ENCODE results near the gene PLEKHN1.

Gene PLEKHN1

GRCh38 chr1:958823-959730 is 7.2 kb upstream of the PLEKHN1 start, which contains the start of gene NOC2L:
Gene NOC2L, minus strand, starts transcription at chr1:959256. Its CDS starts 16 bp downstream, at chr1:959240.
- H3K4me3 ChIP-seq (ENCODE audit: low read depth, low read length): peak within 1 kb of the TSS; percentile 89
- POLR2A ChIA-PET: interaction anchor here (0.7 to 1.4 kb wide), 4 partner anchors 8 to 41 kb away, joined by 3 to 6 read pairs (median 4); no protein-coding TSS in a partner anchor
- no peaks in the 10 kb centered on the region for H3K4me1 ChIP-seq (ENCODE audit: control insufficient read depth, insufficient read depth, low read length)
- CTCF ChIA-PET: interaction anchor here (0.6 to 1.1 kb wide), 3 partner anchors 16 to 181 kb away, joined by 3 to 6 read pairs (median 3); no protein-coding TSS in a partner anchor
- peak within 1 kb of the TSS; percentile 75; the same call in 1 of the 2 replicates for H3K27ac ChIP-seq (ENCODE audit: extremely low read depth, low read depth, low read length)
- no peaks in the 10 kb centered on the region for H3K9me3 ChIP-seq (ENCODE audit: control insufficient read depth, insufficient read depth, low read depth, low read length)
- peaks cover 9 to 64% of the 10 kb centered on the region in 2 experiments; a peak in 2 of 3 replicates for H3K36me3 ChIP-seq (ENCODE audit: control insufficient read depth in 2 of 2, insufficient read depth in 1 of 2, low read length in 2 of 2)
- TF ChIP-seq GLIS2 (tag by site-specific recombination; IDR thresholded peaks at IDR 0.05) (peak; percentile 27; the same call in 1 of the 2 replicates), ZNF501 (tag by site-specific recombination; IDR thresholded peaks at IDR 0.05) (peak; percentile 66; the same call in 1 of the 2 replicates), SP7 (tag by site-specific recombination; IDR thresholded peaks at IDR 0.05) (peak; percentile 65; the same call in 1 of the 2 replicates), ZXDB (tag by site-specific recombination; IDR thresholded peaks at IDR 0.05) (0 out of 2 replicates have a peak, but pooled peaks have one; percentile 62), KLF16 (tag by site-specific recombination; IDR thresholded peaks at IDR 0.05) (peak; percentile 75), ZBTB10 (tag by site-specific recombination; IDR thresholded peaks at IDR 0.05) (peak; percentile 70), SALL2 (tag by site-specific recombination; IDR thresholded peaks at IDR 0.05; ENCODE audit: borderline replicate concordance) (no peak), WT1 (tag by site-specific recombination; IDR thresholded peaks at IDR 0.05) (0 out of 2 replicates have a peak, but pooled peaks have one; percentile 15), KLF8 (tag by site-specific recombination; IDR thresholded peaks at IDR 0.05) (peak; percentile 93), KLF9 (tag by site-specific recombination; IDR thresholded peaks at IDR 0.05; ENCODE audit: low read depth) (peak; percentile 85), ZNF513 (tag by site-specific recombination; IDR thresholded peaks at IDR 0.05) (no peak), ZFP69B (tag by site-specific recombination; IDR thresholded peaks at IDR 0.05) (peak; percentile 83), ZNF580 (tag by site-specific recombination; IDR thresholded peaks at IDR 0.05) (peak; percentile 76; the same call in 1 of the 2 replicates), ZNF24 (tag by site-specific recombination; IDR thresholded peaks at IDR 0.05) (no peak), ZNF707 (tag by site-specific recombination; IDR thresholded peaks at IDR 0.05) (0 out of 2 replicates have a peak, but pooled peaks have one; percentile 42), BCL11B (tag by site-specific recombination; IDR thresholded peaks at IDR 0.05; ENCODE audit: low read depth) (peak; percentile 91), ZNF341 (tag by site-specific recombination; IDR thresholded peaks at IDR 0.05; ENCODE audit: low read depth) (no peak), ZNF155 (tag by site-specific recombination; IDR thresholded peaks at IDR 0.05) (no peak), GLI4 (tag by site-specific recombination; IDR thresholded peaks at IDR 0.05) (no peak)
- TF ChIP-seq, protein P1, sequence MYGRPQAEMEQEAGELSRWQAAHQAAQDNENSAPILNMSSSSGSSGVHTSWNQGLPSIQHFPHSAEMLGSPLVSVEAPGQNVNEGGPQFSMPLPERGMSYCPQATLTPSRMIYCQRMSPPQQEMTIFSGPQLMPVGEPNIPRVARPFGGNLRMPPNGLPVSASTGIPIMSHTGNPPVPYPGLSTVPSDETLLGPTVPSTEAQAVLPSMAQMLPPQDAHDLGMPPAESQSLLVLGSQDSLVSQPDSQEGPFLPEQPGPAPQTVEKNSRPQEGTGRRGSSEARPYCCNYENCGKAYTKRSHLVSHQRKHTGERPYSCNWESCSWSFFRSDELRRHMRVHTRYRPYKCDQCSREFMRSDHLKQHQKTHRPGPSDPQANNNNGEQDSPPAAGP (tag by site-specific recombination; IDR thresholded peaks at IDR 0.05): peak; percentile 82; the same call in 1 of the 2 replicates
- TF ChIP-seq, protein P2, sequence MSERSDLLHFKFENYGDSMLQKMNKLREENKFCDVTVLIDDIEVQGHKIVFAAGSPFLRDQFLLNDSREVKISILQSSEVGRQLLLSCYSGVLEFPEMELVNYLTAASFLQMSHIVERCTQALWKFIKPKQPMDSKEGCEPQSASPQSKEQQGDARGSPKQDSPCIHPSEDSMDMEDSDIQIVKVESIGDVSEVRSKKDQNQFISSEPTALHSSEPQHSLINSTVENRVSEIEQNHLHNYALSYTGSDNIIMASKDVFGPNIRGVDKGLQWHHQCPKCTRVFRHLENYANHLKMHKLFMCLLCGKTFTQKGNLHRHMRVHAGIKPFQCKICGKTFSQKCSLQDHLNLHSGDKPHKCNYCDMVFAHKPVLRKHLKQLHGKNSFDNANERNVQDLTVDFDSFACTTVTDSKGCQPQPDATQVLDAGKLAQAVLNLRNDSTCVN (tag by site-specific recombination; optimal IDR thresholded peaks at IDR 0.05): peak; percentile 84
- TF ChIP-seq, protein P3, sequence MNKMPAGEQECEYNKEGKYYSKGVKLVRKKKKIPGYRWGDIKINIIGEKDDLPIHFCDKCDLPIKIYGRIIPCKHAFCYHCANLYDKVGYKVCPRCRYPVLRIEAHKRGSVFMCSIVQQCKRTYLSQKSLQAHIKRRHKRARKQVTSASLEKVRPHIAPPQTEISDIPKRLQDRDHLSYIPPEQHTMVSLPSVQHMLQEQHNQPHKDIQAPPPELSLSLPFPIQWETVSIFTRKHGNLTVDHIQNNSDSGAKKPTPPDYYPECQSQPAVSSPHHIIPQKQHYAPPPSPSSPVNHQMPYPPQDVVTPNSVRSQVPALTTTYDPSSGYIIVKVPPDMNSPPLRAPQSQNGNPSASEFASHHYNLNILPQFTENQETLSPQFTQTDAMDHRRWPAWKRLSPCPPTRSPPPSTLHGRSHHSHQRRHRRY (tag by site-specific recombination; IDR thresholded peaks at IDR 0.05): no peak
- TF ChIP-seq, protein P4, sequence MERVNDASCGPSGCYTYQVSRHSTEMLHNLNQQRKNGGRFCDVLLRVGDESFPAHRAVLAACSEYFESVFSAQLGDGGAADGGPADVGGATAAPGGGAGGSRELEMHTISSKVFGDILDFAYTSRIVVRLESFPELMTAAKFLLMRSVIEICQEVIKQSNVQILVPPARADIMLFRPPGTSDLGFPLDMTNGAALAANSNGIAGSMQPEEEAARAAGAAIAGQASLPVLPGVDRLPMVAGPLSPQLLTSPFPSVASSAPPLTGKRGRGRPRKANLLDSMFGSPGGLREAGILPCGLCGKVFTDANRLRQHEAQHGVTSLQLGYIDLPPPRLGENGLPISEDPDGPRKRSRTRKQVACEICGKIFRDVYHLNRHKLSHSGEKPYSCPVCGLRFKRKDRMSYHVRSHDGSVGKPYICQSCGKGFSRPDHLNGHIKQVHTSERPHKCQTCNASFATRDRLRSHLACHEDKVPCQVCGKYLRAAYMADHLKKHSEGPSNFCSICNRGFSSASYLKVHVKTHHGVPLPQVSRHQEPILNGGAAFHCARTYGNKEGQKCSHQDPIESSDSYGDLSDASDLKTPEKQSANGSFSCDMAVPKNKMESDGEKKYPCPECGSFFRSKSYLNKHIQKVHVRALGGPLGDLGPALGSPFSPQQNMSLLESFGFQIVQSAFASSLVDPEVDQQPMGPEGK (tag by site-specific recombination; IDR thresholded peaks at IDR 0.05): peak; percentile 38; the same call in 1 of the 2 replicates
- TF ChIP-seq, protein P5, sequence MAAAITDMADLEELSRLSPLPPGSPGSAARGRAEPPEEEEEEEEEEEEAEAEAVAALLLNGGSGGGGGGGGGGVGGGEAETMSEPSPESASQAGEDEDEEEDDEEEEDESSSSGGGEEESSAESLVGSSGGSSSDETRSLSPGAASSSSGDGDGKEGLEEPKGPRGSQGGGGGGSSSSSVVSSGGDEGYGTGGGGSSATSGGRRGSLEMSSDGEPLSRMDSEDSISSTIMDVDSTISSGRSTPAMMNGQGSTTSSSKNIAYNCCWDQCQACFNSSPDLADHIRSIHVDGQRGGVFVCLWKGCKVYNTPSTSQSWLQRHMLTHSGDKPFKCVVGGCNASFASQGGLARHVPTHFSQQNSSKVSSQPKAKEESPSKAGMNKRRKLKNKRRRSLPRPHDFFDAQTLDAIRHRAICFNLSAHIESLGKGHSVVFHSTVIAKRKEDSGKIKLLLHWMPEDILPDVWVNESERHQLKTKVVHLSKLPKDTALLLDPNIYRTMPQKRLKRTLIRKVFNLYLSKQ (tag by site-specific recombination; IDR thresholded peaks at IDR 0.05; ENCODE audit: borderline replicate concordance): no peak

Measured in HEK293 (cell line).